GM12872 (cell line): ENCODE measurements around the gene STIM1.

ENCODE experiments used
- TF ChIP-seq, protein P1 (sequence below): IDR thresholded peaks from 3 replicates; pipeline ENCODE4 v1.5.1; 2011; ENCODE audit warnings: low read depth, mild to moderate bottlenecking, low read length, moderate library complexity; ENCODE audit not compliant: insufficient read depth

Gene STIM1

DNA sequence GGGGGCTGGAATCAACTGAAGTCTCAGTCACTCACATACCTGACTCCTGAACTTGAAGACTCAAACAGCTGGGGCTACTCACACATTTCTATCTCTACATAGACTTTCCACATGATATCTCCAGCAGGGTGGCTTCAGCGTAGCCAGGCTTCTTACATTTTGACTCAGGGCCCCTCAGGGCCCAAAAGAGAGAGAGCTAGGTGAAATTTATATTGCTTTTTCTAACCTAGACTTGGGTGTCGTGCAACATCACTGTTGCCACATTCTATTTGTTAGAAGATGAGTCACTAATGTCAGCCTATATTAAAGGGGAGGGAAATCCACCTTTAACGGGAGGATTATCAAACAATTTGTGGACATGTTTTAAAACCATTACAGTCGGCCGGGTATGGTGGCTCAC, 167.2 kb downstream of the STIM1 start:
- TF ChIP-seq, protein P1, sequence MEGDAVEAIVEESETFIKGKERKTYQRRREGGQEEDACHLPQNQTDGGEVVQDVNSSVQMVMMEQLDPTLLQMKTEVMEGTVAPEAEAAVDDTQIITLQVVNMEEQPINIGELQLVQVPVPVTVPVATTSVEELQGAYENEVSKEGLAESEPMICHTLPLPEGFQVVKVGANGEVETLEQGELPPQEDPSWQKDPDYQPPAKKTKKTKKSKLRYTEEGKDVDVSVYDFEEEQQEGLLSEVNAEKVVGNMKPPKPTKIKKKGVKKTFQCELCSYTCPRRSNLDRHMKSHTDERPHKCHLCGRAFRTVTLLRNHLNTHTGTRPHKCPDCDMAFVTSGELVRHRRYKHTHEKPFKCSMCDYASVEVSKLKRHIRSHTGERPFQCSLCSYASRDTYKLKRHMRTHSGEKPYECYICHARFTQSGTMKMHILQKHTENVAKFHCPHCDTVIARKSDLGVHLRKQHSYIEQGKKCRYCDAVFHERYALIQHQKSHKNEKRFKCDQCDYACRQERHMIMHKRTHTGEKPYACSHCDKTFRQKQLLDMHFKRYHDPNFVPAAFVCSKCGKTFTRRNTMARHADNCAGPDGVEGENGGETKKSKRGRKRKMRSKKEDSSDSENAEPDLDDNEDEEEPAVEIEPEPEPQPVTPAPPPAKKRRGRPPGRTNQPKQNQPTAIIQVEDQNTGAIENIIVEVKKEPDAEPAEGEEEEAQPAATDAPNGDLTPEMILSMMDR: no peak

DNA sequence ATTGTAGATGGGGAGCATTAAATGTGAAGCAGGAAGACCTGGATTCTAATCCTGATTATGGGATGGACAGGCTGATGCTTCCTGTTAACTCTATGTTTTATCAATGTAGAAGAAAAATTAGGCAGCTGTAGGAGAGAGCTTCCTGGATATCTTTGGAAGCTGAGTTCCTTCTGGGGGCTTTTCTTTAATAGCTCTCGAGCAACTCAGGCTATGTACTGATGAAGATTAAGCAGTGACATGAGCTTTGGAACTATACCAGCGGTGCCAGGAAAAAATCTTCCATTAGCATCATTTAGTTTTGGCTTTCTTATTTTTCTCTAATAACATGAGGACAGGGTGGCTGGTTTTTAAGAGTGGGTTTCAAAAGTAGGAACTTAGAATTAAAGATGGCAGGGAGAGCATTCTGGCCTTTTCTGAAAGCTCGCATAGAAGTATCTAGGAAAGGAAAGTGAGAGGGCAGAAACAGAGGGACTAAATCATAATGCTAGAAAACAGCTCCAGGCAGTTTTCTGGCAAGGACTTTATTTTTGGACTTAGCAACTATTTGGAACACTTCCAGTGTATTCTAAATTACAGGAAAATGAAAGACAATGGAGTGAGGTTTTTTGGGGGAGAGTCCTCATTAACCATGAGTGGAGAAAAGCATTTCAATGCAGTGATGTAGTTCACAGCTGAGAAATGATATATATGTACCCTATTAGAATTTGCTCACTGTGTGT, 169.9 kb downstream of the STIM1 start:
- TF ChIP-seq, protein P1: no peak

DNA sequence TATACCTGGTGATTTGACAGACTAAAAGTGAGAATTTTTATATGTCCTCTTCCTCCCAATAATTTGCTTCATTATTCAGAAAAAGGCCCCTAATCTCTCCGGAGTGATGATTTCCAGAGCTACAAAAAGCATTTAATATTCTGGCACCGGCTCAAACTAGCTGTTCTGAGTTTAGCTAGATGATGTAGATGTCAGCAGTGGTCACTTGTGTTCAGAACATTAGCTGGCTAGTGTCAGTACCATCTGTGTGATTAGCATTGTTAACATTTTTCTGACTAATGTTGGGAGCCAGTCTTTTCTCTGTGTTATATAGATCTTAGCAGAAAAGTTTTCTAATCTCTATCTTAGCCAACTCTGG, 170.5 kb downstream of the STIM1 start:
- TF ChIP-seq, protein P1: no peak

DNA sequence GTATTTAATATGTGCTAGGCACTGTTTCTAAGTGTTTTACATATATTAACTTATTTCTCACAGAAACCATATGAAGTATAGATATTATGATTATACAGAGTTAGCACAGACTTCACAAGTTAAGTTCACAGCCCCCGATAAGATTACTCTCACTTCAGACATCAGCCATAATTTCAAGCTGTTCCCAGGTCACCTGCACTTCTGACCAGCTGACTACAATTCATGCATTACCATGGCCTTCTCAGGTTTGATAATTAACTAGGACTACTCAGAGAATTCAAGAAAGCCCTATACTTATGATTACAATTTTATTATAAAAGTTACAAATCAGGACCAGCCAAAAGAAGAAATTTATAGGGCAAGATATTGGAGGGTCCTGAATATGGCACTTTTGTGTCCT, 170.9 kb downstream of the STIM1 start:
- TF ChIP-seq, protein P1: no peak

DNA sequence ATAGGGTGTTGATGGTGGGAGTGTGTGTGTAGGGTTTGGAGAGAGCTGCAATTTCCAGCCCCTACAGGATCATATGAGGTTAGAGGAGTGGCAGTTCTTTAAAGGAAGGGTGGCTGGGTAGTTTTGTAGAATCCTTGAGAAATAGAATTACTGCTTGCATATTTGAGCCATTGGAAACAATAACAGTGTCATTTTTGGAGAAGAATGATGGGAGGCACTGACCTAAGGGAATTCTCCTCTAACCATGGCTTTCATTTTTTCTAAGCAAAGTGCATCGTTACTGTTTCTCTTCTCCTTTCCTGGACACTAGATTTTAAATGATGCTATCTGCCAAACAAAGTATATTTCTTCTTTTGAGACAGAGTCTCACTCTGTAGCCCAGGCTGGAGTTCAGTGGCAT, 172.3 kb downstream of the STIM1 start:
- TF ChIP-seq, protein P1: no peak

DNA sequence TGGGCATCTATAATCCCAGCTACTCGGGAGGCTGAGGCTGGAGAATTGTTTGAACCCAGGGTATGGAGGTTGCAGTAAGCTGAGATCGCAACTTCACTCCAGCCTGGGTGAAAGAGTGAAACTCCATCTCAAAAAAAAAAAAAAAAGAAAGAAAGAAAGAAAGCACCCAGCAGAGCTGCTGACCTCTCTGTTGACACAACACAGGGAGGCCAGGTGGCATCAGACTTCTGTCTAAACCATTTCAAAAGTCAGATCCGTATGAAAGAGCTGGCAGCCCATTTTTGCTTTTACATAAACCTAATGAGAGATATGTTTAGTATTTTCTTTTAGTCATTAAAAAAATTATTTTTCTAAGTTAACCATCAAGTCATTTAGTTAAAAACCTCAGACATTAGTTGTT, 174.7 kb downstream of the STIM1 start:
- TF ChIP-seq, protein P1: no peak

DNA sequence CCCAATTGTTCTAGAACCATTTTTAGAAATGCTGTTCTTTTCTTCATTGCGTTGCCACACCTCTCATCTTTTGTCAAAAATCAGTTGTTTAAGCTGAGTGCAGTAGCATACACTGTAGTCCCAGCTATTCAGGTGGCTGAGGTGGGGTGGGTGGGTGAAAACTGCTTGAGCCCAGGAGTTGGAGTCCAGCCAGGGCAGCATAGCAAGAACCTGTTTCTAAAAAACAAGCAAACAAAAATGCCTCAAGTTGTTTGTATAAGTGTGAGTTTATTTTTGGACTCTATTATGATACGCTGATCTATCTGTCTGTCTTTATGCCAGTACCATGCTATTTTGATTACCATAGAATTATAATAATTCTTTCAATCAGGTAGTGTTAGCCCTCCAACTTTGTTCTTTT, 176.6 kb downstream of the STIM1 start:
- TF ChIP-seq, protein P1: no peak
